OCI-LY7 (cell line): Measurements from ENCODE around the gene DLGAP1. TPM values are rescaled to one million over a fixed set of nuclear protein-coding genes. Genes with fewer than 3 reads are reported as not detected.

Source experiments
- BruUV-seq: library from RNA; stranded (reverse); fragments of 400-500 nt; replicated peaks from 2 replicates; lab custom pipeline; 2021; lab: Mats Ljungman, UMichigan
- CTCF ChIA-PET: fragments of 300-600 bp; sonication (Branson Sonifier 250); formaldehyde crosslinking; loops from one replicate; lab custom pipeline; 2022; ENCODE audit warnings: antibody characterized with exemption; ENCODE audit not compliant: unreplicated experiment; lab: Charles Lee
- POLR2A ChIA-PET: fragments of 300-600 bp; sonication (Branson Sonifier 250); formaldehyde crosslinking; loops from one replicate; lab custom pipeline; 2022; ENCODE audit warnings: antibody characterized with exemption; lab: Charles Lee
- DNase-seq: peaks from one replicate; pipeline ENCODE4 v3.0.0-alpha.2; 2015; ENCODE audit warnings: low spot score
- H2AFZ ChIP-seq: fragments of 200-600 bp; sonication (generic), shearing (Covaris generic); 2 replicates; pipeline ENCODE4 v1.6.1; 2014; ENCODE audit warnings: mild to moderate bottlenecking, antibody characterized with exemption, low read length, moderate library complexity
- H3K27ac ChIP-seq: fragments of 200-600 bp; sonication (generic); 2 replicates; pipeline ENCODE4 v1.5.1; 2014; ENCODE audit warnings: mixed run types, low read depth, mild to moderate bottlenecking, moderate library complexity, low read length, inconsistent platforms; ENCODE audit not compliant: poor library complexity, severe bottlenecking
- H3K36me3 ChIP-seq: fragments of 200-600 bp; sonication (generic); 2 replicates; pipeline ENCODE4 v1.6.1; 2014; ENCODE audit warnings: mild to moderate bottlenecking, antibody characterized with exemption, low read length, moderate library complexity, mixed read lengths; ENCODE audit not compliant: insufficient read depth
- H3K4me1 ChIP-seq: fragments of 200-600 bp; sonication (generic); 2 replicates; pipeline ENCODE4 v1.5.1; 2014; ENCODE audit warnings: mild to moderate bottlenecking, low read length; ENCODE audit not compliant: insufficient read depth, poor library complexity, severe bottlenecking
- H3K4me2 ChIP-seq: fragments of 200-600 bp; sonication (generic); 2 replicates; pipeline ENCODE4 v1.6.1; 2014; ENCODE audit warnings: mild to moderate bottlenecking, low read length
- H3K4me3 ChIP-seq: fragments of 200-600 bp; sonication (generic); 2 replicates; pipeline ENCODE4 v1.5.1; 2014; ENCODE audit warnings: mild to moderate bottlenecking, low read depth, low read length; ENCODE audit not compliant: poor library complexity, severe bottlenecking
- H3K79me2 ChIP-seq: fragments of 200-600 bp; sonication (generic); 2 replicates; pipeline ENCODE4 v1.6.1; 2016; ENCODE audit warnings: low read depth, mild to moderate bottlenecking, low read length, moderate library complexity, mixed read lengths; ENCODE audit not compliant: insufficient read depth
- H3K9me2 ChIP-seq: fragments of 200-600 bp; sonication (generic); 2 replicates; pipeline ENCODE4 v1.6.1; 2016; ENCODE audit warnings: mild to moderate bottlenecking, low read length, mixed read lengths; ENCODE audit not compliant: insufficient read depth
- H3K9me3 ChIP-seq: fragments of 200-600 bp; sonication (generic); 2 replicates; pipeline ENCODE4 v1.6.1; 2014; ENCODE audit warnings: mild to moderate bottlenecking, mixed run types, low read length, mixed read lengths
- H4K20me1 ChIP-seq: fragments of 200-600 bp; sonication (generic); 2 replicates; pipeline ENCODE4 v1.6.1; 2014; ENCODE audit warnings: mild to moderate bottlenecking, antibody characterized with exemption, low read length, moderate library complexity, mixed read lengths; ENCODE audit not compliant: insufficient read depth
- CTCF ChIP-seq: fragments of 200-600 bp; sonication (generic); conservative IDR thresholded peaks from 2 replicates; pipeline ENCODE4 v1.5.1; 2014; ENCODE audit warnings: mild to moderate bottlenecking, antibody characterized with exemption, low read length, moderate library complexity, mixed read lengths
- EZH2phosphoT487 ChIP-seq: fragments of 200-600 bp; sonication (generic); IDR thresholded peaks from 2 replicates; pipeline ENCODE4 v1.6.1; 2018; ENCODE audit warnings: low read depth, borderline replicate concordance, mild to moderate bottlenecking, mixed run types, antibody characterized with exemption, low read length, moderate library complexity, mixed read lengths
- intact Hi-C: fragments of 100-400 bp; cut with micrococcal nuclease; formaldehyde crosslinking; loops from one replicate; pipeline ENCODE4 v1.10.0; 2022; ENCODE audit not compliant: unreplicated experiment
- total RNA-seq, 2 experiments: library from RNA; depleted of rRNA in 1 of 2; stranded (reverse); fragments of >200 nt in 1 of 2; shearing (Covaris generic) in 1 of 2; gene quantifications; 2 replicates each; pipeline ENCODE4 v1.2.3, GENCODE V29; 2014 to 2022

Gene DLGAP1
- total RNA-seq, 2 experiments from 2014 or later: 0.22 TPM; not detected in 1

- no TSS peak for BruUV-seq
Measured at GRCh38 chr18:3682061-3682460, 773.0 kb downstream of the DLGAP1 start.

GRCh38 chr18:3679241-3679640 is 775.9 kb downstream of the DLGAP1 start:
- Histone ChIP-seq H4K20me1 (no peaks in the 10 kb centered on the region), H3K4me2 (no peak overlapping the region), H2AFZ (no peak overlapping the region), H3K4me3 (no peak overlapping the region), H3K4me1 (no peaks in the 10 kb centered on the region), H3K27ac (no peak overlapping the region), H3K9me3 (peaks cover 11% of the 10 kb centered on the region; the same call in 1 of the 2 replicates), H3K9me2 (no peaks in the 10 kb centered on the region), H3K79me2 (no peaks in the 10 kb centered on the region), H3K36me3 (no peaks in the 10 kb centered on the region; the same call in 1 of the 2 replicates)
- CTCF ChIA-PET: interaction anchor here (0.5 kb wide), 1 partner anchor 324 kb away, joined by 7 read pairs; no protein-coding TSS in a partner anchor
- TF ChIP-seq EZH2phosphoT487 (no peak), CTCF (no peak)
- POLR2A ChIA-PET: interaction anchor here (0.6 to 0.7 kb wide), 3 partner anchors 13 to 377 kb away, joined by 3 to 4 read pairs (median 3); no protein-coding TSS in a partner anchor
- no TSS peak for BruUV-seq
- DNase-seq: no peak
- intact Hi-C loops: no loop called here

More at GRCh38 chr18:3682061-3682460, 773.0 kb downstream of the DLGAP1 start:
- no peak for TF ChIP-seq CTCF
- no peak for TF ChIP-seq EZH2phosphoT487
- POLR2A ChIA-PET: interaction anchor here (0.6 to 1.1 kb wide), 2 partner anchors 16 to 164 kb away, joined by 3 read pairs; no protein-coding TSS in a partner anchor
- Histone ChIP-seq H3K4me3 (no peak overlapping the region), H3K36me3 (no peaks in the 10 kb centered on the region; the same call in 1 of the 2 replicates), H3K4me1 (no peaks in the 10 kb centered on the region), H2AFZ (no peak overlapping the region), H4K20me1 (no peaks in the 10 kb centered on the region), H3K4me2 (no peak overlapping the region), H3K27ac (no peak overlapping the region), H3K79me2 (no peaks in the 10 kb centered on the region), H3K9me2 (no peaks in the 10 kb centered on the region), H3K9me3 (peaks cover 6% of the 10 kb centered on the region; the same call in 1 of the 2 replicates)
- DNase-seq: no peak
- CTCF ChIA-PET: no interaction called here
- intact Hi-C loops: loop anchor here (1.0 kb wide), 1 partner anchor 37 kb away; no protein-coding TSS in a partner anchor

GRCh38 chr18:3675994-3676393 is 779.1 kb downstream of the DLGAP1 start:
- no peak for DNase-seq
- no TSS peak for BruUV-seq
- 0 out of 2 replicates have a peak, but pooled peaks cover 5% of the 10 kb centered on the region for H3K9me3 ChIP-seq
- ChIA-PET POLR2A (interaction anchor here (0.7 to 1.4 kb wide), 3 partner anchors 10 to 349 kb away, joined by 3 to 4 read pairs (median 3); no protein-coding TSS in a partner anchor), CTCF (no interaction called here)
- no peaks in the 10 kb centered on the region for H4K20me1 ChIP-seq
- H3K4me1 ChIP-seq: no peaks in the 10 kb centered on the region
- no peak overlapping the region for H3K4me2 ChIP-seq
- H3K27ac ChIP-seq: no peak overlapping the region
- no peak for TF ChIP-seq CTCF
- no peak for TF ChIP-seq EZH2phosphoT487
- no peaks in the 10 kb centered on the region for H3K9me2 ChIP-seq
- intact Hi-C loops: no loop called here
- no peak overlapping the region for H3K4me3 ChIP-seq
- H3K79me2 ChIP-seq: no peaks in the 10 kb centered on the region
- H2AFZ ChIP-seq: no peak overlapping the region
- no peaks in the 10 kb centered on the region for H3K36me3 ChIP-seq
